Cardiac atrium fibroblast (primary cell): ENCODE measurements around the gene MR1. TPM values are rescaled to one million over a fixed set of nuclear protein-coding genes. Genes with fewer than 3 reads are reported as not detected.

Experiments used
- total RNA-seq: library from RNA; depleted of rRNA; stranded (reverse); fragments of >200 nt; gene quantifications from 2 replicates; pipeline ENCODE4 v1.2.3, GENCODE V29; 2015

Gene MR1
- 11.0 and 13.4 TPM in 2 replicates for total RNA-seq

DNA sequence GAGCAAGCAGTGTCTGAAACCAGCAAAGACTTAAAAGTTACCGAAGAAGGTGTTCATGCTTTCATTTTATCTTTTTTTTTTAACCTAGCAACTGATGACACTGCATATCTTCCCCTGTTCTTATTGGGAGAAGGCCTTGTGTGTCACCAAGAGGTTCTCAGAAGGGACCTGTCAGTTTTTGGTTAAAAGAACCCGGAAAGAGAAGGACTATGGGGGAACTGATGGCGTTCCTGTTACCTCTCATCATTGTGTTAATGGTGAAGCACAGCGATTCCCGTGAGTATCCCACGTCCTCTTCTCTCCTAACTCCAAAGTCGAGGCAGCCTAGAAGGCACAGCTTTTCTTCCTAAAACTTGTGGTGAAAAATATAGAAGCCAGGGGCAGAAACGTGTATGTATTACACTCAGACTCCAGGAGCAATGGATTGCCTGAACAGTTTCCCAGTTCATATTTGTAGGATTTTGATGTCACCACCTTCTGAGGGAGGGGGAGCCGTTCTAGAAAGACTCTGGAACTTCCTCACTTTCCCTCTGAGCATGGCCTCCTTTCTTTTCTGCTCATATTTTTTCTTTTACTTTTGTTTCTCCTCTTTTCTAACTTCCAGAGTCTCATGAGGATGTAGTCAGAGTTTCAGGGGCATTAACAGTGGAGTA is at the start of gene MR1:
MR1 (plus strand) TSS at position 185 of the 653 bp plus-strand sequence; CDS start at position 210, 25 bp downstream.

DNA sequence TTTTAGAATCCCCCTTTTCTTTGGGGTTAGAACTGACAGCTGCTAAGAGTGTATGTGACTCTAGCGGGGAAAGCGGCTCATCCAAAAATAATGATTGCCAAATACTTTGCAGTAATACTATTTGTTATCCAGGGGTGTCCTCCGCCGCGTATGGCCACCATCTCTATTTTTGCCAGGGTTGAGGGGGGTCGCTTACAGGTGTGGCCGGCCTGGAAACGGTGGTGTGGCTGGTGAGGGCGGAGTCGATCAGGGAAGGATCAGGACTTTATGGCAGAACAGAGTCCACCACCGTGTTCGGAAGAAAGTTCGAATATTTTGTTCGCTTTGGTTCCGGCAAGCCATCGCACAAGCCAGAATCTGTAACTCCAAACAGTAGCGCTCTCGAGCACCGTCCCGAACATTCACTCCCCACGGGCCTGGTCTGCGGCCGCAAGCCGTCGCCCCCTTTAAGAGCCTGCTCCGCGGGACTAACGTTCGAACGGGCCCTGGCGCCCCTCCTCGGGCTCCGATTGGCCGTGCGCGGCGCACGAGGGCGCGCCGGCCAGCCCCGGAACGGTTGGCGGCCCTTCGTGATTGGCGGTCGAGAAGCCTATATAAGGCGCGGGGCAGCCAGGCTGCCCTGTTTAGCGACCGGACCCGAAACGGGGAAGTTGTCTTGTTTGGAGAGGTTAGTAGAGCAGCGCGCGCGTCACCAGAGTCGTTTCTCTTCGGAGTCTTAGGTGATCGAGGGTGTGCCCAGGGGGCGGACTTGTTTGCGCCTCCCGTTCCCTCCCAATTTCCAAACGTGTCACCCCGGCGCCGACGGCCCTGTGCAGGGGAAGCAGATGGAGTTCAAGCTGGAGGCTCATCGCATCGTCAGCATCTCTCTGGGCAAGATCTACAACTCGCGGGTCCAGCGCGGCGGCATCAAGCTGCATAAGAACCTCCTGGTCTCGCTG is 54.6 kb downstream of the MR1 start, which contains the start of gene IER5:
IER5 (plus strand) TSS at position 622 of the 938 bp plus-strand sequence; CDS start at position 825, 203 bp downstream.

Other genes with a start within 250 kb of the MR1 start
- 4.9 and 7.9 TPM in 2 replicates for gene KIAA1614, start 121.1 kb upstream of the MR1 start, total RNA-seq
- 17.7 and 19.0 TPM in 2 replicates for gene STX6, start 11.1 kb upstream of the MR1 start, total RNA-seq
- gene IER5, start 54.7 kb downstream of the MR1 start, total RNA-seq = 10.0 and 13.9 TPM in 2 replicates